ENCODE results near the gene EEF2.

GRCh38 chr19:3936506-3937442 lies 48.5 kb downstream of the EEF2 start:
- TF ChIP-seq CTCF (conservative IDR thresholded peaks at IDR 0.05; ENCODE audit: low read length) (no peak), EZH2phosphoT487 (IDR thresholded peaks at IDR 0.05; ENCODE audit: borderline replicate concordance) (no peak)

Data from Loucy (cell line).